CD8-positive, alpha-beta memory T cell (primary cell): ENCODE results near the gene RXFP1. TPM values are rescaled to one million over a fixed set of nuclear protein-coding genes. Genes with fewer than 3 reads are reported as not detected.

ENCODE experiments used
- CTCF ChIA-PET: fragments of 350-600 bp; sonication (Branson Sonifier 250); formaldehyde crosslinking; loops from one replicate; lab custom pipeline; 2021; ENCODE audit warnings: antibody characterized with exemption; lab: Charles Lee
- POLR2A ChIA-PET: fragments of 350-600 bp; sonication (Branson Sonifier 250); formaldehyde crosslinking; loops from one replicate; lab custom pipeline; 2021; ENCODE audit warnings: antibody characterized with exemption; lab: Charles Lee
- DNase-seq, 5 donors: peaks; one replicate each; pipeline versions ENCODE4 v3.0.0 to v3.0.0-alpha.2; 2020 to 2022; ENCODE audit warnings: mixed read lengths in 1 of 5
- H3K27ac ChIP-seq: one replicate; pipeline ENCODE4 v1.7.0; 2013; ENCODE audit warnings: low read depth, mild to moderate bottlenecking, low read length, moderate library complexity
- H3K27me3 ChIP-seq: 2 replicates; pipeline ENCODE4 v1.7.0; 2013; ENCODE audit warnings: low read length, mild to moderate bottlenecking; ENCODE audit not compliant: insufficient read depth, poor library complexity, severe bottlenecking
- H3K36me3 ChIP-seq: 2 replicates; pipeline ENCODE4 v1.7.0; 2013; ENCODE audit warnings: mild to moderate bottlenecking, low read length, moderate library complexity; ENCODE audit not compliant: insufficient read depth
- H3K4me1 ChIP-seq: 2 replicates; pipeline ENCODE4 v1.7.0; 2013; ENCODE audit warnings: mild to moderate bottlenecking, low read length, moderate library complexity; ENCODE audit not compliant: insufficient read depth
- H3K4me3 ChIP-seq: 2 replicates; pipeline ENCODE4 v1.7.0; 2013; ENCODE audit warnings: mild to moderate bottlenecking, low read length
- H3K9me3 ChIP-seq: 2 replicates; pipeline ENCODE4 v1.7.0; 2013; ENCODE audit warnings: mild to moderate bottlenecking, low read length
- H3K27ac Mint-ChIP-seq, 8 donors: one replicate each; pipeline ENCODE4 v1.8.0; 2020 to 2021; ENCODE audit warnings: mixed read lengths in 8 of 8, mild to moderate bottlenecking in 6 of 8, inconsistent platforms in 3 of 8, moderate library complexity in 3 of 8
- H3K27me3 Mint-ChIP-seq, 2 donors: one replicate each; pipeline ENCODE4 v1.8.0; 2020 to 2021; ENCODE audit warnings: mixed read lengths in 2 of 2, mild to moderate bottlenecking in 1 of 2, moderate library complexity in 1 of 2
- H3K36me3 Mint-ChIP-seq, 3 donors: one replicate each; pipeline ENCODE4 v1.8.0; 2020 to 2021; ENCODE audit warnings: mixed read lengths in 3 of 3, inconsistent platforms in 1 of 3, mild to moderate bottlenecking in 1 of 3
- H3K4me1 Mint-ChIP-seq, 3 donors: one replicate each; pipeline ENCODE4 v1.8.0; 2020 to 2021; ENCODE audit warnings: mixed read lengths in 3 of 3, inconsistent platforms in 1 of 3, mild to moderate bottlenecking in 1 of 3
- H3K4me3 Mint-ChIP-seq, 7 donors: one replicate each; pipeline ENCODE4 v1.8.0; 2020 to 2021; ENCODE audit warnings: mixed read lengths in 7 of 7, mild to moderate bottlenecking in 6 of 7, moderate library complexity in 4 of 7, inconsistent platforms in 2 of 7
- H3K9me3 Mint-ChIP-seq, 5 donors: one replicate each; pipeline ENCODE4 v1.8.0; 2020 to 2022; ENCODE audit warnings: mixed read lengths in 5 of 5, mild to moderate bottlenecking in 3 of 5, moderate library complexity in 2 of 5, inconsistent platforms in 1 of 5
- polyA plus RNA-seq: library from polyadenylated mRNA; unstranded; fragments of 300-500 nt; fragmentation: Illumina TruSeq; gene quantifications from one replicate; pipeline ENCODE4 v1.2.3, GENCODE V29; 2021
- total RNA-seq, 2 experiments: library from RNA; stranded (reverse); gene quantifications; one replicate each; pipeline ENCODE4 v1.2.3, GENCODE V29; 2021

RXFP1 gene
- total and polyA plus RNA-seq, 3 experiments from 2014 or later, result not detected

DNA sequence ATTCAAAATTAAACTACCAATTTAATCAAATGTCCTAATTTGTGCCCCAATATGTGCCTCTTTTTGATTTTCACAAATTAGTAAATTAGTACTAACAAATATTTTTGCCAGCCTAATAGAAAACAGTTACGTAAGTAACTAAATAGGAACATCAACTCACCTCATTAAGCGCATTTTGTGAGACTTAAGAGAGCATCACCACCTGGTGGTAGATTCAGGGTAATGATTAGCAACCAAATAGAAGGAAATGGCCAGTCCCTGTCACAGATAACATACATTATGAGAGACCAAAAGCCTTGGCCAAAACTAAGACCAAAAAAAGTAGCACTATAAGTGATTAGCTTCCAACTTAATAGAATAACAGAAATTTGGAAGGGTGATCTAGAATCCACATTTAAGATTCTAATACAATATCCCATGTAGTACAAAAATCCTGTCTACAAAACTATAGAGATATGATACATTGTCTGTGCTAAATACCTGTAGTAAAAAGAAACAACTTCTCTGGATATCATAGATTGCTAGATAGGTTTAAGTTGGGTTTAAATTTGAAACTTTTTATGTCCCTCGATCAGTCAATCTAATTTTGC is 103.3 kb downstream of the RXFP1 start:
- no peak overlapping the region for H3K4me3 ChIP-seq
- no peaks in the 10 kb centered on the region for H3K9me3 ChIP-seq
- H3K4me1 ChIP-seq, result no peaks in the 10 kb centered on the region
- no peaks in the 10 kb centered on the region for H3K27me3 ChIP-seq
- CTCF ChIA-PET, result no interaction called here
- no peaks in the 10 kb centered on the region for H3K36me3 ChIP-seq
- no peak overlapping the region for H3K27ac Mint-ChIP-seq
- no peak overlapping the region for H3K27ac ChIP-seq
- no peaks in the 10 kb centered on the region for H3K4me1 Mint-ChIP-seq
- no peaks in the 10 kb centered on the region for H3K36me3 Mint-ChIP-seq
- no peaks in the 10 kb centered on the region for H3K9me3 Mint-ChIP-seq
- peaks cover 5 to 21% of the 10 kb centered on the region in 2 donors for H3K27me3 Mint-ChIP-seq
- POLR2A ChIA-PET, result no interaction called here
- DNase-seq, result no peak
- no peak overlapping the region for H3K4me3 Mint-ChIP-seq

DNA sequence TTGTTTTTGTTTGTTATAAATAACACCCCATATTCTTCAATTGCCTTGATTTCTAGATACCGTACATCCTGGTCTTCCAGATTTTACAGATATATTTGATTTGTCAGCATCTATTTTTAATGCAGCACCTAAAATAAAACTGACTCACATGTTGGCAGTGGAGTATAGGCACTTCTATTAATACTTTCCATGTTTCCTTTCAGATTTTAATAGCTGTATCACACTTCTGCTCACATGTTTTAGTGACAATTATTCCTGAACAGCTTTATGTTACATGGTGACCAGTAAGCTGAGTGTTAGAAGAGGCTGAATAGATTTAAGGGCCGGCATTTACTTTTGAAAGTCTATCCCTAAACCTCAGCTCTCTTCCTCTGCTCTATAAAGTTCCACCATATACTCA is 103.9 kb downstream of the RXFP1 start:
- no peak overlapping the region for H3K4me3 ChIP-seq
- ChIA-PET CTCF (no interaction called here), POLR2A (no interaction called here)
- H3K27me3 ChIP-seq, result no peaks in the 10 kb centered on the region
- no peaks in the 10 kb centered on the region for H3K36me3 ChIP-seq
- H3K4me1 Mint-ChIP-seq, result no peaks in the 10 kb centered on the region
- H3K27ac Mint-ChIP-seq, result no peak overlapping the region
- no peaks in the 10 kb centered on the region for H3K4me1 ChIP-seq
- no peaks in the 10 kb centered on the region for H3K36me3 Mint-ChIP-seq
- H3K9me3 ChIP-seq, result no peaks in the 10 kb centered on the region
- no peak for DNase-seq
- peaks cover 5 to 22% of the 10 kb centered on the region in 2 donors for H3K27me3 Mint-ChIP-seq
- H3K27ac ChIP-seq, result no peak overlapping the region
- no peak overlapping the region for H3K4me3 Mint-ChIP-seq
- H3K9me3 Mint-ChIP-seq, result no peaks in the 10 kb centered on the region

DNA sequence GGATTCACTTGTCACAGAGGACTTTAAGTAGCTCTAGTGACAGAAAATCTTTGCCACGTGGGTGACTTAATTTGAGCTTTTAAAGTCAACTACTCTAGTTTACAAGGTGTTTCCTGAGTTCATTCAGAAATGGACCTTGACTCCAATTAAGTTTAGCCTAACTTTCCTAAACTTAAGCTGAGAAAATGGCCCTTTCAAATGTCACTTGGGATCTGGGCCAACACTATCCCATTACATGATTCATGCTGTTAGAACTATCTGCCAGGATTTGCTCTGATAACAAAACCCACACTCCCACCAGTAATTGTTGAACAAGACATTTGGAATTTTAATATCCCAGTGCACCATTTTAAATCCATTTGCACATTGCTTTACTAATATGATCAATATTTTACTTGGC is 109.2 kb downstream of the RXFP1 start:
- H3K27ac Mint-ChIP-seq, result no peak overlapping the region
- Histone ChIP-seq H3K27ac (no peak overlapping the region), H3K27me3 (no peaks in the 10 kb centered on the region), H3K4me3 (no peak overlapping the region), H3K36me3 (no peaks in the 10 kb centered on the region), H3K4me1 (no peaks in the 10 kb centered on the region), H3K9me3 (no peaks in the 10 kb centered on the region)
- H3K27me3 Mint-ChIP-seq, result peaks cover 6 to 21% of the 10 kb centered on the region in 2 donors
- no peaks in the 10 kb centered on the region for H3K9me3 Mint-ChIP-seq
- DNase-seq, result no peak
- ChIA-PET CTCF (no interaction called here), POLR2A (no interaction called here)
- H3K4me1 Mint-ChIP-seq, result no peaks in the 10 kb centered on the region
- no peak overlapping the region for H3K4me3 Mint-ChIP-seq
- H3K36me3 Mint-ChIP-seq, result peaks cover 0 to 1% (median 0%) of the 10 kb centered on the region in 3 donors

DNA sequence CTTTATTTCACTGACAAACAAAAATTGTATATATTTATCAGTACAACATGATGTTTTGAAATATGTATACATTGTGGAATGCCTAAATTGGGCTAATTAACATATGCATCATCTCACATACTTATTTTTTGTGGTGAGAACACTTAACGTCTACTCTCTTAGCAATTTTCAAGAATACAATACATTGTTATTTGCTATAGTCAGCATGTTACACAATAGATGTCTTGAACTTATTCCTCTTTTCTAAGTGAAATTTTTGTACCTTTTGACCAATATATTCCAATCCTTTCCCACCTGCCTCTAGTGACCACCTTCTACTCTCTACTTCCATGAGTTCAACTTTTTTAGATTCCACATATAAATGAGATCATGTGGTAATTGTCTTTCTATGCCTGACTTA is 114.9 kb downstream of the RXFP1 start:
- POLR2A ChIA-PET, result no interaction called here
- H3K27me3 ChIP-seq, result no peaks in the 10 kb centered on the region
- no peaks in the 10 kb centered on the region for H3K4me1 ChIP-seq
- Mint-ChIP-seq H3K4me3 (no peak overlapping the region), H3K4me1 (no peaks in the 10 kb centered on the region), H3K9me3 (no peaks in the 10 kb centered on the region), H3K27ac (no peak overlapping the region), H3K36me3 (peaks cover 0 to 1% (median 0%) of the 10 kb centered on the region in 3 donors), H3K27me3 (peaks cover 11 to 39% of the 10 kb centered on the region in 2 donors)
- H3K9me3 ChIP-seq, result no peaks in the 10 kb centered on the region
- H3K4me3 ChIP-seq, result no peak overlapping the region
- H3K36me3 ChIP-seq, result no peaks in the 10 kb centered on the region
- CTCF ChIA-PET, result no interaction called here
- H3K27ac ChIP-seq, result no peak overlapping the region
- no peak for DNase-seq

DNA sequence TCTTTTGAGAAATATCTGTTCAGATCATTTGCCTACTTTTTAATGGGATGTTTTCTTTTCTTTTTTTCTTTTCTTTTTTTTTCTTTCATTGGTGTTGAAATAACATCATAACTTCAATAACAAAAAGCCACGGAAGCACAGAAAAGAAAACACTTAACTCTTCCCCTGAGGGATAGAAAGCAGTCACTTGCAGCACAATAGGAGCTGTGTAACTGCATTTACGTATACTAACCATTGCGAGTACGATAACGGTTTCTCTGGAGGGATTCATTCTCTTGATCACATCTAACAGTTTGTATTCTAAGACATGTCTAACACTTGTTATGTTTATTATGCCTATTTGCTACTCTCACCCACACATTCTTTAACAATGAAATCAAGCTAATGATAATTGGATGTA is 122.7 kb downstream of the RXFP1 start:
- Mint-ChIP-seq H3K27me3 (peaks cover 11 to 56% of the 10 kb centered on the region in 2 donors), H3K27ac (no peak overlapping the region), H3K4me3 (no peak overlapping the region), H3K4me1 (no peaks in the 10 kb centered on the region), H3K9me3 (no peaks in the 10 kb centered on the region), H3K36me3 (no peaks in the 10 kb centered on the region)
- Histone ChIP-seq H3K4me3 (no peak overlapping the region), H3K4me1 (no peaks in the 10 kb centered on the region), H3K27ac (no peak overlapping the region), H3K27me3 (no peaks in the 10 kb centered on the region), H3K9me3 (no peaks in the 10 kb centered on the region), H3K36me3 (no peaks in the 10 kb centered on the region)
- ChIA-PET CTCF (no interaction called here), POLR2A (no interaction called here)
- no peak for DNase-seq

DNA sequence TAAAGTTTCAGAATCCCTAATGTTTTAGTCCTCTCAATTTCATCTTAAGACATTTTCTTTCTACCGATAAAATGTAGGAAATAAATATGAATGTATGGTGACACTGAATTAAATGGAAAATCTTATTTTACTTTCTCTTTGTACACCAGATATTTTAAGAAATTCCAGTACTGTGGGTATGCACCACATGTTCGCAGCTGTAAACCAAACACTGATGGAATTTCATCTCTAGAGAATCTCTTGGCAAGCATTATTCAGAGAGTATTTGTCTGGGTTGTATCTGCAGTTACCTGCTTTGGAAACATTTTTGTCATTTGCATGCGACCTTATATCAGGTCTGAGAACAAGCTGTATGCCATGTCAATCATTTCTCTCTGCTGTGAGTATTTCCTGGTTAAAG is 123.1 kb downstream of the RXFP1 start:
- CTCF ChIA-PET, result no interaction called here

DNA sequence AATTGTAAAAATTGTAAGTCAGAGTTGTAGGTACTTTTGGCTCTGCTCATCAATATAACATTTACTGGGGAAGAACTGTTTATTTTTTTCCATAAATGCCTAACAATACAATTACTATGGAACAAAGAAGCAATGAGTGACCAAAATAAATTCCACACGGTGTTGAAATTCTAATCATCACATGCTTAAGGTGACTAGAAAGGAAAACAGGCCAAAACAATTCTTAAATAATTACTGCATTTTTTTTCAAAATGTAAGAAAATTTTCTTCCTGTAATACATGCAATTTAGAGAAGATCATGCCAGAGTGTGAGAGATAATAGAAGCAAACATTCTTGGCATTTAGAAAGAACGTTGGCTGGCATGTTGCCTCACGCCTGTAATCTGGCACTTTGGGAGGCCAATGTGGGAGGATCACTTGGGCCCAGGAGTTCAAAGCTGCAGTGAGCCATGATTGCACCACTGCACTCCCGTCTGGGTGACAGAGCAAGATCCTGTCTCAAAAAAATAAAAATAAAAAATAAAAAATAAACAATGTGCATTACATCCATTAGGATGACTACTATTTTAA is 127.5 kb downstream of the RXFP1 start:
- Histone ChIP-seq H3K4me3 (no peak overlapping the region), H3K4me1 (no peaks in the 10 kb centered on the region), H3K27me3 (no peaks in the 10 kb centered on the region), H3K9me3 (no peaks in the 10 kb centered on the region), H3K27ac (no peak overlapping the region), H3K36me3 (no peaks in the 10 kb centered on the region)
- no peaks in the 10 kb centered on the region for H3K9me3 Mint-ChIP-seq
- CTCF ChIA-PET, result no interaction called here
- no peak for DNase-seq
- peaks cover 7 to 37% of the 10 kb centered on the region in 2 donors for H3K27me3 Mint-ChIP-seq
- H3K36me3 Mint-ChIP-seq, result no peaks in the 10 kb centered on the region
- H3K27ac Mint-ChIP-seq, result no peak overlapping the region
- POLR2A ChIA-PET, result no interaction called here
- H3K4me1 Mint-ChIP-seq, result peaks cover 6 to 11% (median 8%) of the 10 kb centered on the region in 3 donors
- no peak overlapping the region for H3K4me3 Mint-ChIP-seq

More for the DNA sequence above, 123.1 kb downstream of the RXFP1 start:
- no peaks in the 10 kb centered on the region for H3K9me3 ChIP-seq
- no peaks in the 10 kb centered on the region for H3K36me3 ChIP-seq
- Mint-ChIP-seq H3K4me1 (no peaks in the 10 kb centered on the region), H3K27me3 (peaks cover 11 to 56% of the 10 kb centered on the region in 2 donors), H3K9me3 (no peaks in the 10 kb centered on the region), H3K4me3 (no peak overlapping the region), H3K36me3 (no peaks in the 10 kb centered on the region), H3K27ac (no peak overlapping the region)
- H3K27me3 ChIP-seq, result no peaks in the 10 kb centered on the region
- no peak overlapping the region for H3K27ac ChIP-seq
- H3K4me1 ChIP-seq, result no peaks in the 10 kb centered on the region
- POLR2A ChIA-PET, result no interaction called here
- DNase-seq, result no peak
- no peak overlapping the region for H3K4me3 ChIP-seq

DNA sequence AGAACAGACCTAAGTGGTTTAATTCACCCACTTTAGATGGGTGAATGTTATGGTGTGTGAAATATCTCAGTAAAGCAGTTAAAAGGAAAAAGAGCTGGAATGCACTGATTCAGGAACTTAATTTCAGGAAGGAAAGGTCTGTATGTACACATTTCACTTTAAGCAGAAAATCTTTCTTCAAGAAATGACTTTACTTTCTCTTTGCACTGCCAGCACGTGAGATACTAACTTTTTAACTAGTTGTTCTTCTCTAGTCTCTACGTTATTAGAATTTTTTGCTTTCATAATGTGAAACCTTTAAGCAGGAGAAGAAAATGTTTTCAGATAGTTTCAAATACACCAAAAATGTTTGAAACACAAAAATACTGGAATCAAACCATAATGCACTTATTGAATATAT is 131.2 kb downstream of the RXFP1 start:
- Mint-ChIP-seq H3K4me1 (peaks cover 6 to 11% (median 8%) of the 10 kb centered on the region in 3 donors), H3K27me3 (peaks cover 3 to 14% of the 10 kb centered on the region in 2 donors), H3K4me3 (peak overlapping the region; percentile 6 to 76 (median 51)), H3K9me3 (no peaks in the 10 kb centered on the region), H3K27ac (peak overlapping the region in 5 of 8 donors; percentile 25 to 53 (median 43)), H3K36me3 (no peaks in the 10 kb centered on the region)
- no peak for DNase-seq
- ChIA-PET POLR2A (no interaction called here), CTCF (no interaction called here)
- Histone ChIP-seq H3K4me1 (no peaks in the 10 kb centered on the region), H3K36me3 (no peaks in the 10 kb centered on the region), H3K27ac (no peak overlapping the region), H3K27me3 (no peaks in the 10 kb centered on the region), H3K9me3 (no peaks in the 10 kb centered on the region), H3K4me3 (peak overlapping the region; percentile 20)
